A549 (cell line): ENCODE data around the gene ANKRD17. TPM values are rescaled to one million over a fixed set of nuclear protein-coding genes. Genes with fewer than 3 reads are reported as not detected.

Source experiments
- ATAC-seq, 2 experiments: fragments of 200-7000 bp in 1 of 2; fragments of >200 bp in 1 of 2; cut with Nextera tagmentation in 1 of 2; cut with Tn5 transposase in 1 of 2; 3 replicates each; pipeline versions ENCODE4 v1.8.0 to v1.9.1; 2018 to 2020; ENCODE audit warnings: mild to moderate bottlenecking in 1 of 2, moderate library complexity in 1 of 2
- CTCF ChIA-PET: fragments of 300-600 bp; sonication (Branson Sonifier 250); formaldehyde crosslinking; extraction: SDS; loops from one replicate; lab custom pipeline; 2021; ENCODE audit warnings: antibody characterized with exemption, inconsistent platforms; lab: Yijun Ruan, JAX
- POLR2A ChIA-PET: fragments of 350-600 bp; formaldehyde crosslinking; extraction: SDS; loops from one replicate; lab custom pipeline; 2021; ENCODE audit warnings: antibody characterized with exemption, inconsistent platforms; lab: Yijun Ruan, JAX
- DNase-seq, 2 experiments: peaks; one replicate each; pipeline versions ENCODE4 v3.0.0 to v3.0.0-alpha.2; 2011 to 2016; ENCODE audit warnings: low read depth in 1 of 2, low spot score in 1 of 2
- FAIRE-seq: peaks from 2 replicates; lab custom pipeline; 2011; peaks lifted over from hg19 to GRCh38; lab: Jason Lieb, UNC
- H3K27ac ChIP-seq, 2 experiments: fragments of >200 bp; sonication (Bioruptor Twin); formaldehyde crosslinking; 3 replicates each; pipeline ENCODE4 v1.5.1; 2016 to 2017
- H3K4me1 ChIP-seq: fragments of >200 bp; sonication (Bioruptor Twin); formaldehyde crosslinking; 3 replicates; pipeline ENCODE4 v1.6.1; 2016
- H3K4me2 ChIP-seq: fragments of >200 bp; sonication (Bioruptor Twin); formaldehyde crosslinking; 3 replicates; pipeline ENCODE4 v1.6.1; 2016
- H3K4me3 ChIP-seq: fragments of >200 bp; sonication (Bioruptor Twin); formaldehyde crosslinking; 3 replicates; pipeline ENCODE4 v1.5.1; 2016
- H3K9me3 ChIP-seq: fragments of >200 bp; sonication (Bioruptor Twin); formaldehyde crosslinking; 3 replicates; pipeline ENCODE4 v1.6.1; 2016
- EHF ChIP-seq: fragments of 250-450 bp; sonication (Bioruptor Pico); IDR thresholded peaks from 2 replicates; pipeline ENCODE4 v1.5.0; 2020; ENCODE audit warnings: mild to moderate bottlenecking
- EHMT2 ChIP-seq: fragments of 200-600 bp; sonication (generic); IDR thresholded peaks from 2 replicates; pipeline ENCODE4 v1.6.1; 2016; ENCODE audit warnings: antibody characterized with exemption, low read depth, mild to moderate bottlenecking, moderate library complexity
- EP300 ChIP-seq, 2 experiments: fragments of >200 bp; sonication (Bioruptor Twin); formaldehyde crosslinking; IDR thresholded peaks; 2 replicates in 1 of 2; 3 replicates in 1 of 2; pipeline ENCODE4 v1.6.1; 2016 to 2017
- FOSB ChIP-seq: fragments of 250-450 bp; sonication (Bioruptor Pico); IDR thresholded peaks from 2 replicates; pipeline ENCODE4 v1.5.0; 2020; ENCODE audit warnings: mild to moderate bottlenecking, moderate library complexity
- HOXA7 ChIP-seq: fragments of 250-450 bp; sonication (Bioruptor Pico); IDR thresholded peaks from 2 replicates; pipeline ENCODE4 v1.5.0; 2020; ENCODE audit warnings: mild to moderate bottlenecking, moderate library complexity
- HOXB13 ChIP-seq: fragments of 250-450 bp; sonication (Bioruptor Pico); IDR thresholded peaks from 2 replicates; pipeline ENCODE4 v1.5.0; 2020; ENCODE audit warnings: low read depth, mild to moderate bottlenecking, moderate library complexity
- KDM1A ChIP-seq: fragments of 200-600 bp; sonication (generic); IDR thresholded peaks from 2 replicates; pipeline ENCODE4 v1.6.1; 2016; ENCODE audit warnings: low read depth, mild to moderate bottlenecking
- KDM5A ChIP-seq: fragments of 200-600 bp; sonication (generic); IDR thresholded peaks from 2 replicates; pipeline ENCODE4 v1.6.1; 2016; ENCODE audit warnings: antibody characterized with exemption, mild to moderate bottlenecking
- MAFK ChIP-seq: fragments of 450-650 bp; IDR thresholded peaks from 2 replicates; pipeline ENCODE4 v1.6.1; 2014; ENCODE audit not compliant: partially characterized antibody
- NPAS2 ChIP-seq: fragments of 250-450 bp; sonication (Bioruptor Pico); IDR thresholded peaks from 2 replicates; pipeline ENCODE4 v1.8.0; 2022; ENCODE audit warnings: mild to moderate bottlenecking, moderate library complexity, borderline replicate concordance
- POLR2A ChIP-seq: IDR thresholded peaks from 2 replicates; pipeline ENCODE4 v1.6.1; 2012; ENCODE audit warnings: mild to moderate bottlenecking, low read length
- RAD21 ChIP-seq, 2 experiments: fragments of >200 bp in 1 of 2; sonication (Bioruptor Twin) in 1 of 2; formaldehyde crosslinking in 1 of 2; IDR thresholded peaks in 1 of 2; conservative IDR thresholded peaks in 1 of 2; 2 replicates in 1 of 2; 3 replicates in 1 of 2; pipeline ENCODE4 v1.6.1; 2012 to 2018; ENCODE audit warnings: inconsistent platforms in 1 of 2
- RARB ChIP-seq: fragments of 250-450 bp; sonication (Bioruptor Pico); IDR thresholded peaks from 2 replicates; pipeline ENCODE4 v1.8.0; 2021; ENCODE audit warnings: mild to moderate bottlenecking, moderate library complexity
- RCOR1 ChIP-seq: fragments of 150-350 bp; IDR thresholded peaks from 2 replicates; pipeline ENCODE4 v1.6.1; 2014; ENCODE audit warnings: antibody characterized with exemption, low read length, low read depth
- SREBF2 ChIP-seq: fragments of 450-650 bp; IDR thresholded peaks from 2 replicates; pipeline ENCODE4 v1.6.1; 2014; ENCODE audit warnings: mild to moderate bottlenecking, moderate library complexity
- TP53 ChIP-seq: fragments of 250-450 bp; sonication (Bioruptor Pico); IDR thresholded peaks from 2 replicates; pipeline ENCODE4 v1.5.0; 2021; ENCODE audit warnings: mild to moderate bottlenecking, moderate library complexity
- WGBS: methylation state at CpG from one replicate; pipeline ENCODE4 v1.1.6; 2017; ENCODE audit errors: missing lambda C conversion rate; 5-methylcytosine and 5-hydroxymethylcytosine counted together
- polyA plus RNA-seq, 4 experiments: library from polyadenylated mRNA; depleted of rRNA in 3 of 4; stranded (reverse); fragments of >200 nt; fragmentation: RNase III in 1 of 4; extraction: RNeasy Plus Mini Kit Qiagen cat#74134 plus additional on column Dnase treatment in 1 of 4; gene quantifications; 2 replicates in 3 of 4; 3 replicates in 1 of 4; pipeline ENCODE4 v1.2.3, GENCODE V29; 2011 to 2017
- TF ChIP-seq, protein P1 (sequence below): fragments of 450-650 bp; IDR thresholded peaks from 2 replicates; pipeline ENCODE4 v1.6.1; 2014; ENCODE audit warnings: antibody characterized with exemption
- TF ChIP-seq, protein P2 (sequence below): fragments of 150-350 bp; IDR thresholded peaks from 2 replicates; pipeline ENCODE4 v1.6.1; 2014; ENCODE audit warnings: low read depth, mild to moderate bottlenecking, low read length
- TF ChIP-seq, protein P3 (sequence below): IDR thresholded peaks from 2 replicates; pipeline ENCODE4 v1.6.1; 2012
- TF ChIP-seq, protein P4 (sequence below): fragments of >200 bp; sonication (Bioruptor Twin); formaldehyde crosslinking; IDR thresholded peaks from 3 replicates; pipeline ENCODE4 v1.6.1; 2016
- TF ChIP-seq, protein P5 (sequence below): fragments of 200-600 bp; sonication (generic); IDR thresholded peaks from 2 replicates; pipeline ENCODE4 v1.6.1; 2016; ENCODE audit warnings: antibody characterized with exemption, mild to moderate bottlenecking, moderate library complexity
- TF ChIP-seq, protein P6 (sequence below): fragments of 250-450 bp; sonication (Bioruptor Pico); IDR thresholded peaks from 2 replicates; pipeline ENCODE4 v1.5.0; 2020; ENCODE audit warnings: low read depth, mild to moderate bottlenecking, moderate library complexity

The ANKRD17 gene
- polyA plus RNA-seq, 2 of the 4 experiments (the other 2 are of a cell fraction): 18.1 to 43.5 TPM

- TF ChIP-seq, protein P1, sequence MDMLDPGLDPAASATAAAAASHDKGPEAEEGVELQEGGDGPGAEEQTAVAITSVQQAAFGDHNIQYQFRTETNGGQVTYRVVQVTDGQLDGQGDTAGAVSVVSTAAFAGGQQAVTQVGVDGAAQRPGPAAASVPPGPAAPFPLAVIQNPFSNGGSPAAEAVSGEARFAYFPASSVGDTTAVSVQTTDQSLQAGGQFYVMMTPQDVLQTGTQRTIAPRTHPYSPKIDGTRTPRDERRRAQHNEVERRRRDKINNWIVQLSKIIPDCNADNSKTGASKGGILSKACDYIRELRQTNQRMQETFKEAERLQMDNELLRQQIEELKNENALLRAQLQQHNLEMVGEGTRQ: no peak
- no peak for TF ChIP-seq HOXB13 (CRISPR knock-in tag)
These were observed 80.2 kb downstream of the ANKRD17 start (continued) for GRCh38 chr4:73178389-73178788.

DNA sequence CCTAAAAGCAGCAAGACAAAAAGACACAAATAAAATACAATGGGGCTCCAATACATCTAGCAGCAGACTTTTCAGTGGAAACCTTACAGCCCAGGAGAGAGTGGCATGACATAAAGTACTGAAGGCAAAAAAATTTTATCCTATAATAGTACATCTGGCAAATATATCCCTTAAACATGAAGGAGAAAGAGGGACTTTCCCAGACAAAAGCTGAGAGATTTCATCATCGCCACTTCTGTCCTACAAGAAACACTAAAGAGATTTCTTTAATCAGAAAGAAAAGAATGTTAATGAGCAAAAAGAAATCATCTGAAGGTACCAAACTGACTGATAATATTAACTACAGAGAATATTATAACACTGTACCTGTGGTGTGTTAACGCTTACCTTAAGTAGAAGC is 86.4 kb downstream of the ANKRD17 start:
- DNase-seq: no peak
- TF ChIP-seq KDM5A (no peak), RARB (no peak), EHF (CRISPR knock-in tag) (no peak), MAFK (no peak), KDM1A (no peak), SREBF2 (no peak), RCOR1 (no peak), TP53 (CRISPR knock-in tag) (no peak), FOSB (CRISPR knock-in tag) (no peak), POLR2A (no peak)
- TF ChIP-seq, protein P2, sequence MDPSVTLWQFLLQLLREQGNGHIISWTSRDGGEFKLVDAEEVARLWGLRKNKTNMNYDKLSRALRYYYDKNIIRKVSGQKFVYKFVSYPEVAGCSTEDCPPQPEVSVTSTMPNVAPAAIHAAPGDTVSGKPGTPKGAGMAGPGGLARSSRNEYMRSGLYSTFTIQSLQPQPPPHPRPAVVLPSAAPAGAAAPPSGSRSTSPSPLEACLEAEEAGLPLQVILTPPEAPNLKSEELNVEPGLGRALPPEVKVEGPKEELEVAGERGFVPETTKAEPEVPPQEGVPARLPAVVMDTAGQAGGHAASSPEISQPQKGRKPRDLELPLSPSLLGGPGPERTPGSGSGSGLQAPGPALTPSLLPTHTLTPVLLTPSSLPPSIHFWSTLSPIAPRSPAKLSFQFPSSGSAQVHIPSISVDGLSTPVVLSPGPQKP: no peak
- no peak overlapping the region for H3K4me2 ChIP-seq
- POLR2A ChIA-PET: no interaction called here
- no peaks in the 10 kb centered on the region for H3K9me3 ChIP-seq
- WGBS: 91% methylated on average over 2 of the region's 2 CpGs
- FAIRE-seq: no peak
- CTCF ChIA-PET: no interaction called here
- no peaks in the 10 kb centered on the region for H3K4me1 ChIP-seq
- H3K27ac ChIP-seq: no peak overlapping the region
- no peak overlapping the region for H3K4me3 ChIP-seq
- no peak for ATAC-seq

DNA sequence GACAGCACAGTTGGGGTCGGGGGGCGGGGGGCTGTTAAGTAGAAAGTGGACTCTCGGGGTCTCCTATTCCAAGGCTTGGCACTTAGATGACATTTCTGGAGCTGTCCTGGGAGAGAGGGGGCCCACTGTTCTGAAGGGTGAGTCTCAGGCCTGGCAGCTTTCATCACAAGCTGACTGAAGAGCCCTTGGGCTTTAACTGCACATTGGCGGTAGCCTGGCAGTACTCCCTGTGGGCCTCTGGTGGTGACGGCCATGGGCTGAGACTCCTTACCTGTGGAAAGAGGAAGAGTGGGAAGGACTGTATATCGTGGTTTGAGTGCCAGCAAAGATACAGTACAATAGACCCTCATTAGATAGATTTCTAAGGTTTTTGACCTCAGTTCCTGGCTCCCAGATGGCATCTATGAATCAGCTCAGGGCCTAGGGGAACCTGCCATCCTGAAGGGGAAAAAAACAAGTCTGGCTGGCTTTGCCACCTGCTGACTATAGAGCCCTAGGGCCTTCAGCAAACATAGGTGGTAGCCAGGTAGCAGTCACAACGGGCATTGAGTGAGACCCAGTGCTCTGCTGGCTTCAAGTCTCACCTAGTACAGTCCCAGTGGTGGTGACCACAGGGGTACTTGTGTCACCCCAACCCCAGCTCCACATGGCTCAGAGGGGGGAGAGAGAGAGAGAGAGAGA is 87.9 kb downstream of the ANKRD17 start:
- Histone ChIP-seq H3K9me3 (peaks cover 3% of the 10 kb centered on the region; the same call in 1 of the 3 replicates), H3K4me3 (no peak overlapping the region), H3K4me2 (no peak overlapping the region), H3K4me1 (no peaks in the 10 kb centered on the region), H3K27ac (no peak overlapping the region)
- ChIA-PET CTCF (no interaction called here), POLR2A (no interaction called here)
- WGBS: 97% methylated on average over 3 of the region's 7 CpGs
- FAIRE-seq (no peak), DNase-seq (no peak), ATAC-seq (no peak)
- TF ChIP-seq KDM5A: no peak
- TF ChIP-seq, protein P3, sequence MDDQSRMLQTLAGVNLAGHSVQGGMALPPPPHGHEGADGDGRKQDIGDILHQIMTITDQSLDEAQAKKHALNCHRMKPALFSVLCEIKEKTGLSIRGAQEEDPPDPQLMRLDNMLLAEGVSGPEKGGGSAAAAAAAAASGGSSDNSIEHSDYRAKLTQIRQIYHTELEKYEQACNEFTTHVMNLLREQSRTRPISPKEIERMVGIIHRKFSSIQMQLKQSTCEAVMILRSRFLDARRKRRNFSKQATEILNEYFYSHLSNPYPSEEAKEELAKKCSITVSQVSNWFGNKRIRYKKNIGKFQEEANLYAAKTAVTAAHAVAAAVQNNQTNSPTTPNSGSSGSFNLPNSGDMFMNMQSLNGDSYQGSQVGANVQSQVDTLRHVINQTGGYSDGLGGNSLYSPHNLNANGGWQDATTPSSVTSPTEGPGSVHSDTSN: no peak
- TF ChIP-seq HOXA7 (CRISPR knock-in tag): no peak
- TF ChIP-seq, protein P4, sequence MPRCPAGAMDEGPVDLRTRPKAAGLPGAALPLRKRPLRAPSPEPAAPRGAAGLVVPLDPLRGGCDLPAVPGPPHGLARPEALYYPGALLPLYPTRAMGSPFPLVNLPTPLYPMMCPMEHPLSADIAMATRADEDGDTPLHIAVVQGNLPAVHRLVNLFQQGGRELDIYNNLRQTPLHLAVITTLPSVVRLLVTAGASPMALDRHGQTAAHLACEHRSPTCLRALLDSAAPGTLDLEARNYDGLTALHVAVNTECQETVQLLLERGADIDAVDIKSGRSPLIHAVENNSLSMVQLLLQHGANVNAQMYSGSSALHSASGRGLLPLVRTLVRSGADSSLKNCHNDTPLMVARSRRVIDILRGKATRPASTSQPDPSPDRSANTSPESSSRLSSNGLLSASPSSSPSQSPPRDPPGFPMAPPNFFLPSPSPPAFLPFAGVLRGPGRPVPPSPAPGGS: no peak
- no peak for TF ChIP-seq TP53 (CRISPR knock-in tag)
- TF ChIP-seq, protein P1: no peak
- no peak for TF ChIP-seq RAD21 (conservative IDR thresholded peaks at IDR 0.05 in 1 of 2, IDR thresholded peaks at IDR 0.05 in 1 of 2)
- TF ChIP-seq, protein P5, sequence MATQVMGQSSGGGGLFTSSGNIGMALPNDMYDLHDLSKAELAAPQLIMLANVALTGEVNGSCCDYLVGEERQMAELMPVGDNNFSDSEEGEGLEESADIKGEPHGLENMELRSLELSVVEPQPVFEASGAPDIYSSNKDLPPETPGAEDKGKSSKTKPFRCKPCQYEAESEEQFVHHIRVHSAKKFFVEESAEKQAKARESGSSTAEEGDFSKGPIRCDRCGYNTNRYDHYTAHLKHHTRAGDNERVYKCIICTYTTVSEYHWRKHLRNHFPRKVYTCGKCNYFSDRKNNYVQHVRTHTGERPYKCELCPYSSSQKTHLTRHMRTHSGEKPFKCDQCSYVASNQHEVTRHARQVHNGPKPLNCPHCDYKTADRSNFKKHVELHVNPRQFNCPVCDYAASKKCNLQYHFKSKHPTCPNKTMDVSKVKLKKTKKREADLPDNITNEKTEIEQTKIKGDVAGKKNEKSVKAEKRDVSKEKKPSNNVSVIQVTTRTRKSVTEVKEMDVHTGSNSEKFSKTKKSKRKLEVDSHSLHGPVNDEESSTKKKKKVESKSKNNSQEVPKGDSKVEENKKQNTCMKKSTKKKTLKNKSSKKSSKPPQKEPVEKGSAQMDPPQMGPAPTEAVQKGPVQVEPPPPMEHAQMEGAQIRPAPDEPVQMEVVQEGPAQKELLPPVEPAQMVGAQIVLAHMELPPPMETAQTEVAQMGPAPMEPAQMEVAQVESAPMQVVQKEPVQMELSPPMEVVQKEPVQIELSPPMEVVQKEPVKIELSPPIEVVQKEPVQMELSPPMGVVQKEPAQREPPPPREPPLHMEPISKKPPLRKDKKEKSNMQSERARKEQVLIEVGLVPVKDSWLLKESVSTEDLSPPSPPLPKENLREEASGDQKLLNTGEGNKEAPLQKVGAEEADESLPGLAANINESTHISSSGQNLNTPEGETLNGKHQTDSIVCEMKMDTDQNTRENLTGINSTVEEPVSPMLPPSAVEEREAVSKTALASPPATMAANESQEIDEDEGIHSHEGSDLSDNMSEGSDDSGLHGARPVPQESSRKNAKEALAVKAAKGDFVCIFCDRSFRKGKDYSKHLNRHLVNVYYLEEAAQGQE: no peak
- no peak for TF ChIP-seq HOXB13 (CRISPR knock-in tag)
- no peak for TF ChIP-seq SREBF2
- TF ChIP-seq, protein P6, sequence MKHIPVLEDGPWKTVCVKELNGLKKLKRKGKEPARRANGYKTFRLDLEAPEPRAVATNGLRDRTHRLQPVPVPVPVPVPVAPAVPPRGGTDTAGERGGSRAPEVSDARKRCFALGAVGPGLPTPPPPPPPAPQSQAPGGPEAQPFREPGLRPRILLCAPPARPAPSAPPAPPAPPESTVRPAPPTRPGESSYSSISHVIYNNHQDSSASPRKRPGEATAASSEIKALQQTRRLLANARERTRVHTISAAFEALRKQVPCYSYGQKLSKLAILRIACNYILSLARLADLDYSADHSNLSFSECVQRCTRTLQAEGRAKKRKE (CRISPR knock-in tag): no peak
- no peak for TF ChIP-seq EHMT2
- no peak for TF ChIP-seq KDM1A
- TF ChIP-seq EP300 (IDR thresholded peaks at IDR 0.05): no peak
- TF ChIP-seq, protein P2: no peak
- no peak for TF ChIP-seq NPAS2 (CRISPR knock-in tag)
